Cardiac muscle cell (in vitro differentiated cells and primary cell): Measurements from ENCODE around the gene PGA4. TPM values are rescaled to one million over a fixed set of nuclear protein-coding genes. Genes with fewer than 3 reads are reported as not detected.

Experiments
- DNase-seq, 2 donors: peaks; one replicate each; pipeline versions ENCODE4 v3.0.0 to v3.0.0-alpha.2; 2010 to 2017; ENCODE audit warnings: low read depth in 1 of 2, low spot score in 1 of 2
- H3K27ac ChIP-seq: fragments of 200-600 bp; sonication (generic); 2 replicates; pipeline ENCODE4 v1.5.1; 2016
- H3K27me3 ChIP-seq: fragments of 200-600 bp; sonication (generic); 2 replicates; pipeline ENCODE4 v1.6.0; 2016; ENCODE audit warnings: control low read depth
- H3K36me3 ChIP-seq: fragments of 200-600 bp; sonication (generic); 2 replicates; pipeline ENCODE4 v1.5.1; 2016; ENCODE audit warnings: control low read depth
- H3K4me1 ChIP-seq: fragments of 200-600 bp; sonication (generic); 2 replicates; pipeline ENCODE4 v1.8.1; 2017; ENCODE audit warnings: low read depth, mild to moderate bottlenecking, mixed run types
- H3K4me3 ChIP-seq: fragments of 200-600 bp; sonication (generic); 2 replicates; pipeline ENCODE4 v1.5.1; 2016; ENCODE audit warnings: mild to moderate bottlenecking
- H3K9me3 ChIP-seq: fragments of 200-600 bp; sonication (generic); 2 replicates; pipeline ENCODE4 v1.5.1; 2017; ENCODE audit warnings: low read depth, mild to moderate bottlenecking, control low read depth
- CTCF ChIP-seq: IDR thresholded peaks from 2 replicates; pipeline ENCODE4 v1.5.1; 2012; ENCODE audit warnings: low read depth, mild to moderate bottlenecking, low read length
- polyA plus RNA-seq: library from polyadenylated mRNA; unstranded; fragments of >200 nt; fragmentation: Nextera tagmentation; extraction: Ambion mirVana; gene quantifications from 2 replicates; pipeline ENCODE4 v1.2.1, GENCODE V29; 2016
- total RNA-seq: library from RNA; depleted of rRNA; stranded (reverse); fragments of >200 nt; gene quantifications from 2 replicates; pipeline ENCODE4 v1.2.3, GENCODE V29; 2016

The PGA4 gene
- total and polyA plus RNA-seq, 2 experiments from 2014 or later, result 0.48 to 1.2 TPM

- Histone ChIP-seq H3K4me3 (no peak overlapping the region), H3K27me3 (no peaks in the 10 kb centered on the region), H3K36me3 (no peaks in the 10 kb centered on the region), H3K9me3 (no peaks in the 10 kb centered on the region), H3K27ac (no peak overlapping the region), H3K4me1 (no peaks in the 10 kb centered on the region)
- TF ChIP-seq CTCF, result no peak
- DNase-seq, result no peak
Measured at GRCh38 chr11:61259363-61259762, 37.2 kb downstream of the PGA4 start.

GRCh38 chr11:61264371-61264770 lies 42.2 kb downstream of the PGA4 start:
- Histone ChIP-seq H3K4me1 (no peaks in the 10 kb centered on the region), H3K27ac (no peak overlapping the region), H3K4me3 (no peak overlapping the region), H3K9me3 (no peaks in the 10 kb centered on the region), H3K36me3 (no peaks in the 10 kb centered on the region), H3K27me3 (no peaks in the 10 kb centered on the region)
- DNase-seq, result no peak
- TF ChIP-seq CTCF, result no peak

GRCh38 chr11:61264795-61265194 lies 42.6 kb downstream of the PGA4 start:
- H3K4me3 ChIP-seq, result no peak overlapping the region
- no peak for TF ChIP-seq CTCF

GRCh38 chr11:61265357-61265756 lies 43.2 kb downstream of the PGA4 start:
- no peaks in the 10 kb centered on the region for H3K9me3 ChIP-seq
- TF ChIP-seq CTCF, result no peak
- H3K4me1 ChIP-seq, result no peaks in the 10 kb centered on the region
- no peak for DNase-seq
- no peaks in the 10 kb centered on the region for H3K36me3 ChIP-seq
- no peak overlapping the region for H3K4me3 ChIP-seq
- no peak overlapping the region for H3K27ac ChIP-seq
- no peaks in the 10 kb centered on the region for H3K27me3 ChIP-seq

More at GRCh38 chr11:61264795-61265194, 42.6 kb downstream of the PGA4 start:
- Histone ChIP-seq H3K4me1 (no peaks in the 10 kb centered on the region), H3K9me3 (no peaks in the 10 kb centered on the region), H3K27ac (no peak overlapping the region), H3K36me3 (no peaks in the 10 kb centered on the region), H3K27me3 (no peaks in the 10 kb centered on the region)
- DNase-seq, result no peak

GRCh38 chr11:61266602-61267001 lies 44.5 kb downstream of the PGA4 start:
- Histone ChIP-seq H3K36me3 (no peaks in the 10 kb centered on the region), H3K27ac (no peak overlapping the region), H3K27me3 (no peaks in the 10 kb centered on the region), H3K4me3 (no peak overlapping the region), H3K4me1 (no peaks in the 10 kb centered on the region), H3K9me3 (no peaks in the 10 kb centered on the region)
- TF ChIP-seq CTCF, result no peak
- no peak for DNase-seq

- no peaks in the 10 kb centered on the region for H3K27me3 ChIP-seq
- H3K36me3 ChIP-seq, result no peaks in the 10 kb centered on the region
- no peaks in the 10 kb centered on the region for H3K4me1 ChIP-seq
- H3K27ac ChIP-seq, result no peak overlapping the region
- H3K9me3 ChIP-seq, result no peaks in the 10 kb centered on the region
- no peak for DNase-seq
- TF ChIP-seq CTCF, result no peak
- H3K4me3 ChIP-seq, result no peak overlapping the region
Measured at GRCh38 chr11:61267437-61267841, 45.3 kb downstream of the PGA4 start.
